NCI-H2029 treated with DMSO at 0.1 percent for 48 hours (cell line): Measurements from ENCODE around the gene SPRR3.

Source experiments
- DNase-seq: peaks from one replicate; lab custom pipeline; 2025; lab: John Stamatoyannopoulos, UW

The SPRR3 gene

GRCh38 chr1:153001382-153001781, at the start of gene SPRR3:
Gene SPRR3, plus strand, starts transcription at chr1:153001749. Its CDS starts 1,272 bp downstream, at chr1:153003021.
- DNase-seq = no peak

GRCh38 chr1:152953761-152954160, 47.8 kb upstream of the SPRR3 start:
- no peak for DNase-seq

- no peak for DNase-seq
Observed at GRCh38 chr1:152954436-152954835, 47.1 kb upstream of the SPRR3 start.

- no peak for DNase-seq
Observed at GRCh38 chr1:152957561-152957960, 44.0 kb upstream of the SPRR3 start.

- no peak for DNase-seq
Observed at GRCh38 chr1:152959273-152959672, 42.3 kb upstream of the SPRR3 start.

- DNase-seq = no peak
Observed at GRCh38 chr1:152959801-152960451, 41.6 kb upstream of the SPRR3 start.

GRCh38 chr1:152960452-152961044, 41.0 kb upstream of the SPRR3 start:
- no peak for DNase-seq

- no peak for DNase-seq
Observed at GRCh38 chr1:152961226-152961891, 40.2 kb upstream of the SPRR3 start.

- DNase-seq = no peak
Observed at GRCh38 chr1:152962876-152963415, 38.6 kb upstream of the SPRR3 start.

GRCh38 chr1:152964536-152964935, 37.0 kb upstream of the SPRR3 start:
- DNase-seq = no peak

GRCh38 chr1:152965853-152966252, 35.7 kb upstream of the SPRR3 start:
- no peak for DNase-seq

GRCh38 chr1:152967201-152967600, 34.3 kb upstream of the SPRR3 start:
- DNase-seq = no peak

GRCh38 chr1:152968248-152968647, 33.3 kb upstream of the SPRR3 start:
- no peak for DNase-seq

GRCh38 chr1:152969036-152969435, 32.5 kb upstream of the SPRR3 start:
- DNase-seq = no peak

- no peak for DNase-seq
Observed at GRCh38 chr1:152970495-152970894, 31.1 kb upstream of the SPRR3 start, which contains the start of gene SPRR4. Gene SPRR4, plus strand, starts transcription at chr1:152970648. Its CDS starts 1,243 bp downstream, at chr1:152971891.

- no peak for DNase-seq
Observed at GRCh38 chr1:152972196-152972886, 29.2 kb upstream of the SPRR3 start.

- DNase-seq = no peak
Observed at GRCh38 chr1:152976688-152977087, 24.9 kb upstream of the SPRR3 start.

GRCh38 chr1:152977614-152978013, 23.9 kb upstream of the SPRR3 start:
- no peak for DNase-seq

GRCh38 chr1:152980676-152981075, 20.9 kb upstream of the SPRR3 start:
- DNase-seq = no peak

- no peak for DNase-seq
Observed at GRCh38 chr1:152981146-152981871, 20.2 kb upstream of the SPRR3 start.

GRCh38 chr1:152982076-152982475, 19.5 kb upstream of the SPRR3 start:
- DNase-seq = no peak

- no peak for DNase-seq
Observed at GRCh38 chr1:152983234-152983633, 18.3 kb upstream of the SPRR3 start.
